ENCODE data around the gene F2R.
A peak's percentile ranks its signal among the peaks of the same experiment; 100 is the strongest.
"Not testable (repeated sequence)": the region's sequence is repeated elsewhere in the genome, so short reads cannot be mapped to it uniquely, and the experiment has no call there.

F2R gene

DNA sequence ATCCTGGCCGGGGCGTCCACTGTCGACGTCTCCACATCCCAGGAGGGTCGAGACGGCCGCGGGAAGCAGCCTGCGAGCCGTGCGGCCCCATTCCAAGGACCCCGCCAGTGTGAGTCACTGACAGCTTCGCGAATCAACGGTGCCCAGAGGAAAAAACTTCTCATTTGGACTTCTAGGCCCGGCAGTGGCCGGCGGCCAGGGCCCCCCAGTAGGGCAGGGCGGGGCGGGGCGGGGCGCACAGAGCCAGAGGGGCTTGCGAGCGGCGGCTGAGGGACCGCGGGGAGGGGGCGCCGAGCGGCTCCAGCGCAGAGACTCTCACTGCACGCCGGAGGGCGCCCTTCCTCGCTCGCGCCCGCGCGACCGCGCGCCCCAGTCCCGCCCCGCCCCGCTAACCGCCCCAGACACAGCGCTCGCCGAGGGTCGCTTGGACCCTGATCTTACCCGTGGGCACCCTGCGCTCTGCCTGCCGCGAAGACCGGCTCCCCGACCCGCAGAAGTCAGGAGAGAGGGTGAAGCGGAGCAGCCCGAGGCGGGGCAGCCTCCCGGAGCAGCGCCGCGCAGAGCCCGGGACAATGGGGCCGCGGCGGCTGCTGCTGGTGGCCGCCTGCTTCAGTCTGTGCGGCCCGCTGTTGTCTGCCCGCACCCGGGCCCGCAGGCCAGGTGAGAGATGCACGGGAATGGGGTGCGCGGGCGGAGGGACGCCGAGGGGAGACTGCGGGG is at the start of gene F2R:
Gene F2R (plus strand): TSS at position 391 of the 720 bp plus-strand sequence. CDS start 182 bp downstream, at position 573.
- peak; percentile 57 for DNase-seq (ENCODE audit: low spot score)

DNA sequence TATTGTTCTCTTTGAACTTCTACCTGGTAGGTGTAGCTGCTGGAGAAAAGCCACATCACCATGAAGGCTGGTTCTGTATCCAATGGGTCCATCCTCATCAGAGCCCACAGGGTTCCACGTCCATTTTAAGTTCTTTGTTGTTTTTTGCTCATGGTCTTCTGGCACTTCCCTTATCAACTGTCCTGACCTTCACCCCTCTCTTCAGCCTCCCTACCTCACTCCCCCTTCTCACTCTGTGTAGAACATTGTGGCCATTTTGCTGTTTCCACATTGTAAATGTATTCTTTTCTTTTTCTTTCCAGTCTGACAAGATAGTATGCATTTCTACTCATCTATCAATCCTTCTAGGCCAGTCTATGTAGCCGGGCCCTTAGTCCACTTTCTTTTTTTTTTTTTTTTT is 48.4 kb upstream of the F2R start:
- no peak for DNase-seq (ENCODE audit: low spot score)

DNA sequence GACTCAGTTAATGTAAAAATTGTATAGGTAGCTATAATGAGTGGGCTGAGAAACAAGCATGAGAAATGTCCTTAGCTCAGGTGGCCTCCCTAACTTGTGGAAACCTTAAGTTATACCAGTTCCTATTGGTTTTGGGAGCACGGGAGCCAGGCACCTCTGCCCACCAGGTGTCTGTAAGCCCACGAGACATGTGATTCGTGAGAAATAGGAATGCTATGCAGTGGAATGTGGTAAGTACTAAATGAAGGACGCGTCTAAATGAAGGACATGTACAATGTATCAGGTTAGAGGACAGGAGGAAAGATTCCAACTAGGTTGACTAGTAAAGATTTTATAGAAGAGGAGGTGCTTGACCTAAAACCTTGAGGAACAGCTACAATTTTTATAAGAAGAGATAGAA is 46.7 kb upstream of the F2R start:
- no peak for DNase-seq (ENCODE audit: low spot score)

DNA sequence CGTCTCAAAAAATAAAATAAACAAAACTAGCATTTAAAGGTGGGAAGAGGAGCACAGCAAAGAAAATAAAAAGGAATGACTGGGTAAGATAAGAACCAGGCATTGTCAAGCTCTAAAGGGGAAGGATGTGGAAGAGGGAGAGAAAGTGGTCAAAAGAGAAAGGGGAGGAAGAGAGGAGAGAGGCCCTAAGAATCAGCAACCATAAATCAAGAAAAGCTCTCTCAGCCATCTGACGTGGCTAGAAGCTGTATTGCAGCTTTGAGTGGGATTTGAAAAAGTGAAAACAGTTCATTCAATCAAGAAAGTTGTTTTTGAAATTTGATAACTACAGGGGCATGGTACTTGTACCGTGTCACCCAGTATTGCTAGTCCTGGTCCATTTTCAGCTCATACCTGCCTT is 45.4 kb upstream of the F2R start:
- no peak for DNase-seq (ENCODE audit: low spot score)

DNA sequence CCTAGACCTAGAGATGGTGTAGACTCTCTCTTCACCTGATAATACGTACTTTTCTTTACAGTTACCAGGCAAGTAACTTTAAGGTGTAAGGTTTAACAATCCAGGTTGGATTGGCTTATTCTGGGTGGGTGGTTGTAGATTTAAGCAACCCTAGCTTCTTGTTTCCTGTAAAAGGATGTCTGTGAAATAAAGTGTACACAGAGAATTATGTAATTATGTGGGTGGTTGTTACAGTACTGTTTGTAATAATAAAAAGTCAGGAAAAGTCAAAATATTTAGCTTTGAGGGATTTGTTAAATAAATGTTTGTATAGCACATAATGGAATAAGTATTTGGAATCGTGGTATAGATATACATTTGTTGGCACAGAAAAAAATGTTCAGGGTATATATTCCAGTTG is 43.7 kb upstream of the F2R start:
- no peak for DNase-seq (ENCODE audit: low spot score)

DNA sequence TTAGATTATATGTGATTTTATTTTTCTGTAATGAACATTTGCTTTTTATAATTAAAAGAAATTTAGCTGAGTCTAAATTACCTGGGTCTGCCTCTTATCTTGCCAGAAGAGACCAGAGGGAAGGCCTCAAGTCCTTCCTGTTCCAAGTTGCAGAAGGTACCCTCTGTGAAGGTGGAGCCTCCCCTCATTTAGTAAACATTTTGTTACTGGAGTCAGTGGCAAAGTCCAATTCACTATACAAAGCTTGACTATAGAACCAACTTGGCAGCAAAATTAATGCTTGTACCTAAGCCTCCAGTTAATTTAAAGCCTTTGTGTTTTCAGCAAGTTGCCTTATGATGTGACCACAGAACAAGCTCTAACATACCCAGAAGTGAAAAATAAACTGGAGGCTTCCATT is 42.8 kb upstream of the F2R start:
- no peak for DNase-seq (ENCODE audit: low spot score)

DNA sequence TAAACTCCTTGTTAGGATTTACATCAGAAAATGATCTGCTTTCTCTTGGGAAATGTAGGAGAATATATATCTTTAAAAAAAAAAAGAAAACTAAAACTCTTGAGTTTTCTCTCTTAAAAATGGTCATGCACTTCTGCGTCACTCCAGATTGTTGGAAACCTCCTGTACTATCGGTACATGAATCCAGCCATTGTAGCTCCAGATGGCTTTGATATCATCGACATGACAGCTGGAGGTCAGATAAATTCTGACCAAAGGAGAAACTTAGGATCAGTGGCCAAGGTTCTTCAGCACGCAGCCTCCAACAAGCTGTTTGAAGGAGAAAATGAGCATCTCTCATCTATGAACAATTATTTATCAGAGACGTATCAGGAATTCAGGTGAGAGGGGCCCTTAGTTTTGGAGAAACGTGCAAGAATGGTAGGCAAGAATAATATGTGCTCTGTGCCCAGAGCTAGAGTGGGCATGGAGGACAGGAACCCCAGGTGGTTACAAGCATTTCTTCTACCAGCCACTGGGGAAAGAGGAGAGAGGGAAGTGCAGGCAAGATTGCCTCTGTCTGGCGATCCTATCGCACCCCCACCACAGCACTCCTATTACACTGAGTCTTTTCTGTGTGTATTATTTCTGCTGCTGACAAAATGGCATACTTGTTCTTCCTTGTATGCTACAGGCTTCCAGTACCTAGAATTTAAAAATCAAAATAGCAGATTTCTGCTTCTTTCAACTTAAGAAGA is 41.4 kb upstream of the F2R start:
- DNase-seq (ENCODE audit: low spot score): no peak

DNA sequence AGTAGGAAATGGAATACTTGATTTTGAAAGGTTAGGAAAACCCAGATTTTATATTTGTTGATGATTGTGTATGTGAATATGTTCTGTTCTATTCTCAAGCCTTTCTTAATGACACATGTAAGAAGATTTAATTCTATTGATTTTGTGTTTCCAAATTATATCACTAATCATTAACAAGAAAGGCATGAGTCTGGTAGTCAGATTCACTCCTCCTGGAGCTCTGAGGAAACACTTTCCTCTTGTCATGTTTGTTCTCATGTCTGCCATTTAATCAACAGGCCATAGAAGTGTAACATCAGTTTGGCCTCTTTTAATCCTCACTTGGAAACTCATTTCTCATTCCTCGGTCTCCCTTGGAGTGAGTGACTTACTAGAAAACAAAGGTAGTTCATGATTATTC is 40.6 kb upstream of the F2R start:
- DNase-seq (ENCODE audit: low spot score): no peak

DNA sequence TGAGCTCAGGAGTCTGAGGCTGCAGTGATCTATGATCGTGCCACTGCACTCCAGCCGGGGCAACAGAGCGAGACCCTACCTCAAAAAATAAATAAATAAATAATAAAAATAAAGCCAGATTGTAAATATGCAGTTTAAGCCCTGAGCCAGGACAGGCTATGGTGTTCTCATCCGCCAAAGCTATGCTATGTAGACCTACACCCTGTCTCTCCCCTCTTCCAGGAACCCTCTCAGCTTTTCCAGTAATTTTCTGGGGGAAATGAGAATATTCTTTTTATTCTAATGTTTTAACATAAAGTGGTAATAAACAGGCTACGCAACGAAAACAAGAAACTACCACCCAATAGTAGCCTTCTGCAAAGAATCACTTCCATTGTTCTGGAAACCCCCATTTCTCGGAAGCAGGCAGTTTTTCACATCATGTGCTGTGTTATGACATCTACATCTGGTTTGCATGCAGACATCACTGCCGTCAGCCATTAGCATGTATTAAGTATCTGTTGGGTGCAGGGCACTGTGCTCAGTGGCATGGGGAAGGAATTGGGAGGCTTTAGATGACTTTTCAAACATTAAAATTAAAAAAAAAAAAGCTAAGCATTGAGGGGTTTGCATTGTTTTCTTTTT is 38.0 kb upstream of the F2R start:
- no peak for DNase-seq (ENCODE audit: low spot score)

DNA sequence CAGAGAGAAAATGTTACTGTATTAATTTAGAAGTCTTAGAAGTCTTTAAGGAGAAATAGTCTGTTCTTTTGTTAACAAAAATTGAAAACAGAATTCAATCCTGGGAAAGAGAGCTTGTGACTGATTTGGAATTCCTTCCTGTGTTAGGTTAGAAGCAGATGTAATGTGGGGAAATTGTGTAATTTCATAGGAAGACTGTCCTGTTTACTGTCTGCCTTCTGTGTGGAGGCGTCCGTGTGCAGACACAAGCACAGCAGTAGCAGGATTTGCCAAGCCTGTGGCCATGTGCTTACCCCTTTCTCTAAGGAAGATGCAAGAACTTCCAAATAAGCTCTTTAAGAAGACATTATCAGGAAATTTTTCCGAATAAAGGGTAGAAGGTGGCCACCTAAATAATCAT is 36.7 kb upstream of the F2R start:
- DNase-seq (ENCODE audit: low spot score): no peak

DNA sequence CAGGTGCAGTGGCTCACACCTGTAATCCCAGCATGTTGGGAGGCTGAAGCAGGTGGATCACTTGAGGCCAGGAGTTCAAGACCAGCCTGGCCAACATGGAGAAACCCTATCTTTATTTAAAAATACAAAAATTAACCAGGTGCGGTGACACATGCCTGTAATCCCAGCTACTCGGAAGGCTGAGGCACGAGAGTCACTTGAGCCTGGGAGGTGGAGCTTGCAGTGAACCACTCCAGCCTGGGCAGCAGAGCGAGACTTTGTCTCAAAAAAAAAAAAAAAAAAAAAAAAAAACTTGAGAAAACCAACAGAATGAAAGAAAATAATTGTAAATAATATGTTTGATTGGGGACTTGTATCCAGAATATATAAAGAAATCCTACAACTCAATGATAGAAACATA is 35.1 kb upstream of the F2R start:
- DNase-seq (ENCODE audit: low spot score): not testable (repeated sequence)

DNA sequence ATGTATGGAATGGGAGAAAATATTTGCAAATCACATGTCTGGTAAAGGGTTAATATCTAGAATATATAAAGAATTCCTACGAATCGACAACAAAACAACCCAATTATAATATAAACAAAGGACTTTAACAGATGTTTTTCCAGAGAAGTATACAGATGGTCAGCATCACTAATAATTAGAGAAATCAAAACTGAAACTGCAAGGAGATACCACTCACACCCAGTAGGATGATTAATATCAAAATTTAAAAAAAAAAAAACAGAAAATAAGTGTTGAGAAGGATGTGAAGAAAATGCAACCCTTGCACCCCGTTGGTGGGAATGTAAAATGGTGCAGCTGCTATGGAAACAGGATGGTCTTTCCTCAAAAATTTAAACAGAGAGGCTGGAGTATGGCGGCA is 34.6 kb upstream of the F2R start:
- DNase-seq (ENCODE audit: low spot score): no peak

DNA sequence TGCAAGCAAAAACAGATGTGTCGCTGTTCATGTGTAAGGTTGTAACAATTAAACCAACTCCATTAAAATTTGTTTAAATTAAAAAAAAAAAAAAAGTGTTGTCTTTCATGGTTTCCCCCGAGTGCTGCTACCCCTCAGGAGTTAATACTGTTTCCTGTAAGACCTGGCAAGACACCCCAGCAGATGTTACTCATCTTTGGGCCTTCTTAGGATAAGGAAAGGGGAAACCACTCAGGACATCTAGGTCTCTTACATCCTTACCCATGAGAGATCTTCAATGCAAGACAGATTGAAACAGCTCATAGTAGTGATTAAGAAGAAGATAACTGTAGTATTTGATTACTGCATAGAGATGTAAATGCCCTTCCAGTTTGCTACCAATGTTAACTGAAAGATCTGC is 33.5 kb upstream of the F2R start:
- no peak for DNase-seq (ENCODE audit: low spot score)

DNA sequence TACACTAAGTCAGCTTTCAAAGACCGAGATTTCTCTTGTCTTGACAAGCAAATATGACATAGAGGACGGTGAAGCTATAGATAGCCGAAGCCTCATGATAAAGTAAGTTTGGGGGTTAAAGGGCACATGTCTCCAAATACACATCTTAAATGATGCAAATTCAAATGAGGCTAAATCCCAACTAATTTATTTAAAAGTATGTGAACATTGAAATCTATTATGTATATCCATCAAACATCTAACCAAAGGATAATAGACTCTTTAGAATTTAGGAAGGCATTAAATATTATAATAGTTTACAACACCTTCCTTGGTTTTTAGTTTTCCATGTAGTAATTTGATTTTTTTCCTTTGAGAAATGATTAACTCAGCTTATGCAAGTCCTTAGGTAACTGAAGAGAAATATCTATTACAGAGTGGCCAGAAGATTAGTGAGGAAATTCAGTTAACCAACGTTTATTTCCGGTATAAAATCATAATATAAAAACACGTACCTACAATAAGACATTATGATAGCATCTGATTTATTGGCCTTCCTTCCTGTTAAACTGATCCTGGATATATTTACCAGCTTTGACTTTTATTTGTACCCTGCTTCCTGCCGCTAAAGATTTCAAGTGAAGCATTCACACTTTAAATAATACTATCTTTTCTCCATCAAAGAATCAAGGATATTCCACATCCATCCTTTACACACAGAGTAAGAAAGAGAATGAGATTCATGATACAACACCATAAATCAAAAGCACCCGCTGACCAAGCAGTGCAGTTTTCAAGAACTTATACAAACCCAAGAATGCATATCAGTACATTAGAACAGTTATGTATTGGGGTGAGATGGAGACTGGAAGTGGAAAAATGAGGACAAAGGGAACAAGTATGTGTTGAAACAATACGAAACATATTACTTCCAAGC is 31.9 kb upstream of the F2R start:
- no peak for DNase-seq (ENCODE audit: low spot score)

DNA sequence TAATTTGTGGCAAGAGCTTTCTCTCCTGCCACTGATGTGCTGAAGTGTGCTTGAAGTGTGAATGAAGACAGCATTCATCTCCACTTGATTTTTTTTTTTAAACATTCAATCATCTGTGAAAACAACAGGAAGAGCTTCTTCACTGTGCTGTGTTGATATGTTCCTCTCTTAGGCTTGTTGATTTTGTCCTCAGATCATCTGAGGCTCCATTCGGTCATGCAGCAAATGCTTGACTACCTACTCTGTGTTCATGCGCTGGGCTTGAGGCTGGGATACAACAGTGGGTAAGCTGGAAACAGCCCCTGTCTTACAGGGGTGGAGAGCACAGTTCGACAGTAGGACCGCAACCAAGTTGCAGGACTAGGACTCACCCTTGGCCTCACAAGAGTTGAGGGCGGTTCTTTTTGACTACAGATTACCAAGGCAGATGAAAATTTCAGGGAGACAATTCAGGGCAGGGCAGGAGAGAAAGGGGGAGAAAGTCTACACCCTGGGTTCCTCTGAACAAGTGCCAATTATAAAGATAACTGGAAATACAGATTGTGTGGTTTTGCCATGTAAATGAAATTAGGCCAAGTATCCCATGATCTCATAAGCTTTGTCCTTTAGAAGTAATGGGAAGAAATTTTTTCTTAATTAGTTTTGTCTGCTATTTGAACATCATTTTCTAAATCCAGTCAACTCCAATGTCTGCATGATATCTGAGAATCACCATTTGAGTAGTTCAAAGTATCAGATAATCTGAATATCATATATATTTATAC is 31.0 kb upstream of the F2R start:
- DNase-seq (ENCODE audit: low spot score): no peak

DNA sequence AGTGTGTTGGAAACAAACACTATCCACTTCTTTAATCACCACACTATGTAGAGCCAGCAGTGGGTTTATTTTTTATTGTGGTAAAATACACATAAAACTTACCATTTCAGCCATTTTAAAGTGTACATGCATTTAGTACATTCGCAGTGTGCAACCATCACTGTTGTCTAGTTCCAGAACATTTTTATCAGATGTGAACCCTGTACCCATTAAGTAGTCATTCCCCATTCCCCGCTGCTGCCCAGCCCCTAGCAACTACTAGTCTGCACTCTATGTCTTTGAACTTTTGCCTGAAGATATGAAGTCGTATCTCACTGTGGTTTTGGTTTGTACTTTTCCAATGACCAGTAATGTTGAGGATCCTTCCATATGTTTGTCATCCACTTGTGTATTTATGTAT is 30.2 kb upstream of the F2R start:
- no peak for DNase-seq (ENCODE audit: low spot score)

DNA sequence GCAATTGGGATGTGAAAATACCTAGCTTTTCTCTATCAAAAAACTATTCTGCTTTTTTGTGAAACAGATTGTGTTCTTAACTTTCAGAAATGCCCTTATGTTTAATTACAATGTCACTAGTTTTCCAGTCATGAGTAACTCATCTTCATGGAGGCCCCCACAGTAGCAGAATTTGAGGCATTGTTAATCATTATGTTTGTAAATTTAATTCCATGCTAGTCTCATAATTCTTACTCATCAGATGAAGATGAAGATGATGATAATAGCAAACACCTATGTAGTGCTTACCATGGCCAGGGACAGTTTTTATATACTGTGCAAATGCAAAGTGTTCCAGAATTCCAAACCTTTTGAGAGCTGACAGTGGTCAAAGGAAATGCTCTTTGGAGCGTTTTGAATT is 27.7 kb upstream of the F2R start:
- DNase-seq (ENCODE audit: low spot score): no peak

DNA sequence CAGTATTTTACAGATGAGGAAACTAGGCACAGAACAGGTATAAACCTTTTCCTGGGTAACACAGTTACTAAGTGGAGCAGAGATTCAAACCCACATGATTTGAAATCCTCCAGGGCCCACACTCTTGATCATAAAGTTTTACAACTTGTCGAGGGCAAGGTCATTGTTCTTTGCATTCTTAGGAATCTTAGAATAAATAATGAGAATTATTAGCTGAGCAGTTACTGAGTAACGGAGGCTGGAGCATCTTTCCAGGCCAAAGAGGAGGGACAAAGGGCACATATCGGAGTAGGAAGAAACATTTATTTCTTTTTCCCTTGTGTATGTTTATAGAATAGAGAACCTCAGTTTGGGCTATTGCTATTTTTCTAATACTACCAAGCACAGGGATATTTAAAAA is 27.1 kb upstream of the F2R start:
- DNase-seq (ENCODE audit: low spot score): no peak

DNA sequence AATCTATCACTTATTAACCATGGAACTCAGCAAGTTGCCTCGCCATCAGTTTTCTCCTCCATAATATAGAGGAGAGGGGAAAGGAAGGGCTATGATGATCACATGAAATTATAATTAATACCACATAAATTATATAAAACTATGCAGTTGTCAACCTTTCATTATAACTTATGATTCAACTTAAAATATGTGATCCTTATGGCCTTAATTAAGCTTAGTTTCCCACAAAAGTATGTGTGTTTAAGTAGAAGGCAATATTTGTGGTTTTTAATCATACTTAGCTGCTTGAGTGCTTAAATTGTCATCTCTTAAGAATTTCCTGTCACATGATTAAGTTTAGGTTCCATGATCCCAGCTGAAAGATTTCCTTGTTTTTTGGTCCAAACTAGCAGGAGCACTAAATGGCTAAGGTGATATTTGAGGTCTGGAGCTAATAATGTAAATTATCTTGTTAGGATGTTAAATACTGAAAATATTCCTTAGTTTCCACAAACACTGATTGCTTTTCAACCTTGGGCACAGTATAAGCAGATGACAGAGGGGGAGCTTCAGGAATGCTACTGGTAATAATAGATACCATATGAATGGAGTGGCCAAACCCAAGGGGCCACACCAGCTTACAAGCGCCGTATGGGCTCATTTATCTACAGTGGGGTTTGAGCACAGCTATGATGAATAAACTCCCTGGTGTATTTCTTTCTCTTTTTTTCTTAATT is 26.4 kb upstream of the F2R start:
- DNase-seq (ENCODE audit: low spot score): no peak

DNA sequence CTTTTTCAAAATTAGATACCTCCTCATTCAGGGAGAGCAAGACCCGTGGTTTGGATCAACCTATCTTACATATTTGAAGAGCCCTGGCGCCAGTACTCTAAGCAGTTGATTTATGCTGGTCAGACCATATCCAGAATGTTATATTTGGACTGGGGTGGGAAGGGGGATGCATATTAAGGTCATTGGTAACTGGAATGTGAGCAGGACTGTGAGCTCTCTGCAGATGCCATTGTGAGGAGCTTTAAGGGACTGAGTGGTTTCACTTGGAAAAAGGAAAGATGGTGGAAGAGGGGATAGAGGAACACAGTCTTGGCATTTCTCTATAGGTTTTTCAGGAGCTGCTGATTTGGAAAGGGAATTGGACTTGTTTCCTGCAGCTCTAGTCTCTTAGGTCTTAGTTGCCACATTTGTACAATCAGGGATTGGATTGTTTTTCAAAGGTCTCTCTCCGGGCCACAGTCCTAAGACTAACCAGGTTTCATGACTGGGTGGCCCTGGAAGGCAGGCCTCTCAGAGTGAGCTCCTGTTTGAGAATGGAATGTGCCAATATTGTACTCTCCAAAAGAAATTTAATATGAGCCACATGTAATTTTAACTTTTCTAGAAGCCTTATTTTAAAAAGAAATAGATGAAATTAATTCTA is 25.8 kb upstream of the F2R start:
- DNase-seq (ENCODE audit: low spot score): no peak

All from activated CD4-positive, alpha-beta T cell treated with anti-CD3 and anti-CD28 coated beads, Interleukin-2, Interleukin-4, amounts not matched to agents 100 ng/mL and 50 ng/mL, durations not matched to agents 16 hours and 8 hours (primary cell).